Uterus (tissue), 2 donors: ENCODE results near the gene PCDHGA6.

Experiments
- CTCF ChIP-seq, 4 experiments: fragments of 200-600 bp in 2 of 4; fragments of 450-650 bp in 2 of 4; sonication (generic) in 2 of 4; IDR thresholded peaks; one replicate each; pipeline ENCODE4 v1.5.1; 2016 to 2019; ENCODE audit warnings: antibody characterized with exemption in 4 of 4, mild to moderate bottlenecking in 2 of 4, moderate library complexity in 1 of 4
- POLR2A ChIP-seq, 2 donors: fragments of 450-650 bp; IDR thresholded peaks; one replicate each; pipeline ENCODE4 v1.6.1; 2016; ENCODE audit warnings: antibody characterized with exemption in 2 of 2, mild to moderate bottlenecking in 1 of 2, moderate library complexity in 1 of 2

GRCh38 chr5:141392429-141393198 is 18.9 kb downstream of the PCDHGA6 start, which contains the start of gene PCDHGA8:
- TF ChIP-seq POLR2A (IDR thresholded peaks at IDR 0.05) (no peak), CTCF (IDR thresholded peaks at IDR 0.05) (no peak)
